Body of pancreas (tissue), 4 donors: Measurements from ENCODE around the gene CSTF1. TPM values are rescaled to one million over a fixed set of nuclear protein-coding genes. Genes with fewer than 3 reads are reported as not detected.

Source experiments
- ATAC-seq: fragments of 150-250 bp; one replicate; pipeline ENCODE4 v1.9.1; 2016
- DNase-seq, 4 donors: peaks; one replicate each; pipeline ENCODE4 v3.0.0-alpha.2; 2019
- H3K27ac ChIP-seq, 4 donors: fragments of 200-600 bp; sonication (generic); 1 replicate in 3 of 4; 2 replicates in 1 of 4; pipeline versions ENCODE4 v1.5.1 to v1.6.1; 2016 to 2019; ENCODE audit warnings: mild to moderate bottlenecking in 1 of 4, mixed read lengths in 1 of 4, moderate library complexity in 1 of 4
- H3K27me3 ChIP-seq, 2 donors: fragments of 200-600 bp; sonication (generic); one replicate each; pipeline ENCODE4 v1.6.0; 2016; ENCODE audit warnings: mild to moderate bottlenecking in 1 of 2
- H3K36me3 ChIP-seq, 2 donors: fragments of 200-600 bp; sonication (generic); replicated peaks in 1 of 2; 2 replicates each; pipeline ENCODE4 v1.5.1; 2016; ENCODE audit warnings: low read depth in 2 of 2; ENCODE audit not compliant: insufficient read depth in 1 of 2
- H3K4me1 ChIP-seq: fragments of 200-600 bp; sonication (generic); one replicate; pipeline ENCODE4 v1.6.0; 2016
- H3K4me3 ChIP-seq, 2 donors: fragments of 200-600 bp; sonication (generic); 1 replicate in 1 of 2; 2 replicates in 1 of 2; pipeline ENCODE4 v1.5.1; 2016 to 2019
- H3K9me3 ChIP-seq, 3 donors: fragments of 200-600 bp; sonication (generic); 1 replicate in 2 of 3; 2 replicates in 1 of 3; pipeline ENCODE4 v1.5.1; 2016
- POLR2A ChIP-seq, 3 donors: fragments of 450-650 bp; IDR thresholded peaks; one replicate each; pipeline ENCODE4 v1.6.1; 2016; ENCODE audit warnings: antibody characterized with exemption in 3 of 3, mild to moderate bottlenecking in 2 of 3
- WGBS, 2 donors: methylation state at CpG; one replicate each; pipeline ENCODE4 v1.1.5; 2017; 5-methylcytosine and 5-hydroxymethylcytosine counted together
- intact Hi-C: fragments of 100-400 bp; cut with DNase I; formaldehyde crosslinking; loops from one replicate; pipeline ENCODE4 v1.15.1; 2023
- total RNA-seq, 2 donors: library from RNA; depleted of rRNA; stranded (reverse); fragments of >200 nt; gene quantifications; one replicate each; pipeline ENCODE4 v1.1.0, GENCODE V29; 2016
- TF ChIP-seq, protein P1 (sequence below), 7 experiments: fragments of 450-650 bp in 4 of 7; fragments of 200-600 bp in 3 of 7; sonication (generic) in 3 of 7; IDR thresholded peaks; one replicate each; pipeline ENCODE4 v1.5.1; 2016 to 2019; ENCODE audit warnings: antibody characterized with exemption in 7 of 7

Gene CSTF1
- total RNA-seq, 2 donors from 2014 or later = 12.2 to 14.5 TPM

DNA sequence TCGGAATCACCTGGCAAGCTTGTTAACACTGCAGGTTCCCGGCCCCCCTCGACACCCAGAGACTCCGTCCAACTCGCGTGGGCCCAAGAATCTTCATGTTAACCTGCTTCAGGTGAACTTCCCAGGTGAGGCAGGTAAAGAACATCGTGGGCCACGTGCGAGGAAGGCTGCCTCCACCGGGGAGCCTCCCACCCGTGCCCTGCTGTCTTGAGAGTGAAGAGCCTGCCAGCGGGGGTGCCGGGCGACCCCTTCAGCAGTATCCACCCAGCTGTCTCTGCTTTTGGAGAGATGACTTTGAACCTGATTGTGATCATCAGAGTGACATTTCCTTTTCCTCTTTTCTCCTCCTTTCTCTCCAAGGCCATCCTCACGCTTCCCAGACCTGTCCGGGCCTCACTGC lies 53.1 kb downstream of the CSTF1 start:
- Histone ChIP-seq H3K4me3 (no peak overlapping the region), H3K36me3 (no peaks in the 10 kb centered on the region), H3K4me1 (no peaks in the 10 kb centered on the region), H3K9me3 (no peaks in the 10 kb centered on the region), H3K27me3 (no peaks in the 10 kb centered on the region), H3K27ac (no peak overlapping the region)
- DNase-seq = no peak
- intact Hi-C loops = no loop called here
- TF ChIP-seq, protein P1, sequence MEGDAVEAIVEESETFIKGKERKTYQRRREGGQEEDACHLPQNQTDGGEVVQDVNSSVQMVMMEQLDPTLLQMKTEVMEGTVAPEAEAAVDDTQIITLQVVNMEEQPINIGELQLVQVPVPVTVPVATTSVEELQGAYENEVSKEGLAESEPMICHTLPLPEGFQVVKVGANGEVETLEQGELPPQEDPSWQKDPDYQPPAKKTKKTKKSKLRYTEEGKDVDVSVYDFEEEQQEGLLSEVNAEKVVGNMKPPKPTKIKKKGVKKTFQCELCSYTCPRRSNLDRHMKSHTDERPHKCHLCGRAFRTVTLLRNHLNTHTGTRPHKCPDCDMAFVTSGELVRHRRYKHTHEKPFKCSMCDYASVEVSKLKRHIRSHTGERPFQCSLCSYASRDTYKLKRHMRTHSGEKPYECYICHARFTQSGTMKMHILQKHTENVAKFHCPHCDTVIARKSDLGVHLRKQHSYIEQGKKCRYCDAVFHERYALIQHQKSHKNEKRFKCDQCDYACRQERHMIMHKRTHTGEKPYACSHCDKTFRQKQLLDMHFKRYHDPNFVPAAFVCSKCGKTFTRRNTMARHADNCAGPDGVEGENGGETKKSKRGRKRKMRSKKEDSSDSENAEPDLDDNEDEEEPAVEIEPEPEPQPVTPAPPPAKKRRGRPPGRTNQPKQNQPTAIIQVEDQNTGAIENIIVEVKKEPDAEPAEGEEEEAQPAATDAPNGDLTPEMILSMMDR (IDR thresholded peaks at IDR 0.05) = no peak
- TF ChIP-seq POLR2A (IDR thresholded peaks at IDR 0.05) = no peak
- WGBS, 2 donors = 71 to 77% methylated on average over 10 to 15 of the region's 16 CpGs
- ATAC-seq = no peak

DNA sequence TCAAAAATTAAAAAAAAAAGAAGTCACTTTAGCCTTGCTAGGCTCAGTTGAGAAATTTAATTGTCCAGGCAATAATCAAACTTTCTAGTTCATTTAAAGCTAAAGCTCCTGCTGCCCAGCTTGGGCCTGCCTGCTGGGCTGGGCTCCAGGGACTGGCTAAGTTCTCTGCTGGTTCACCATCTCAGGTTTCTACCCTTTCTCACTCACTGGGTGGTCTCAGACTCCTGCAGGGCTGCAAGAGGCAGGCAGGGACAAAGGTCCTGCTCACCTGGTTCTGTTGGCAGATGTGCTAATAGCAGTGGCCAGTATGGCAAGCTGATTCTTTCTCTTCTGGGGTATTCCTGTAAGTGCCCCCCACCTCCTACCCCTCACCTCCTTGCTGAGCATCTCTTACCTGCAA lies 54.8 kb downstream of the CSTF1 start:
- no peaks in the 10 kb centered on the region for H3K9me3 ChIP-seq
- H3K27ac ChIP-seq = no peak overlapping the region
- ATAC-seq = no peak
- intact Hi-C loops = no loop called here
- no peak for DNase-seq
- H3K4me1 ChIP-seq = no peaks in the 10 kb centered on the region
- no peaks in the 10 kb centered on the region for H3K27me3 ChIP-seq
- TF ChIP-seq, protein P1 (IDR thresholded peaks at IDR 0.05) = no peak
- TF ChIP-seq POLR2A (IDR thresholded peaks at IDR 0.05) = no peak
- no peaks in the 10 kb centered on the region for H3K36me3 ChIP-seq
- H3K4me3 ChIP-seq = no peak overlapping the region

DNA sequence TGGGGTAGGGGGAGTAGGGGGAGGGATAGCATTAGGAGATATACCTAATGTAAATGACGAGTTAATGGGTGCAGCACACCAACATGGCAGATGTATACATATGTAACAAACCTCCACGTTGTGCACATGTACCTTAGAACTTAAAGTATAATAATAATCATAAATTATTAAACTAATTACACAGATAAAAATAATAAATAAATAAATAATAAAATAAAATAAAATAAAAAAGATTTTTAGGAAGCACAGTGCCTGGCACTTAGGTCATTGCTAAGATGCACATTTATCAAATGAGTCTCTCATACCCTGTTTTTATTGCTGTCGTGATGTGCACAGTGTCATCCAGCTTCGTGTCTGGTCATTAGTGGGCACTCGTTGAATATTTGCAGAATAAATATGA lies 57.0 kb downstream of the CSTF1 start:
- intact Hi-C loops = no loop called here
- Histone ChIP-seq H3K9me3 (no peaks in the 10 kb centered on the region), H3K27me3 (no peaks in the 10 kb centered on the region), H3K36me3 (no peaks in the 10 kb centered on the region), H3K4me1 (no peaks in the 10 kb centered on the region), H3K27ac (no peak overlapping the region), H3K4me3 (no peak overlapping the region)
- no peak for TF ChIP-seq POLR2A (IDR thresholded peaks at IDR 0.05)
- TF ChIP-seq, protein P1 (IDR thresholded peaks at IDR 0.05) = no peak
- DNase-seq (no peak), ATAC-seq (no peak)
- 70 to 74% methylated on average over 5 of the region's 5 CpGs for WGBS, 2 donors

DNA sequence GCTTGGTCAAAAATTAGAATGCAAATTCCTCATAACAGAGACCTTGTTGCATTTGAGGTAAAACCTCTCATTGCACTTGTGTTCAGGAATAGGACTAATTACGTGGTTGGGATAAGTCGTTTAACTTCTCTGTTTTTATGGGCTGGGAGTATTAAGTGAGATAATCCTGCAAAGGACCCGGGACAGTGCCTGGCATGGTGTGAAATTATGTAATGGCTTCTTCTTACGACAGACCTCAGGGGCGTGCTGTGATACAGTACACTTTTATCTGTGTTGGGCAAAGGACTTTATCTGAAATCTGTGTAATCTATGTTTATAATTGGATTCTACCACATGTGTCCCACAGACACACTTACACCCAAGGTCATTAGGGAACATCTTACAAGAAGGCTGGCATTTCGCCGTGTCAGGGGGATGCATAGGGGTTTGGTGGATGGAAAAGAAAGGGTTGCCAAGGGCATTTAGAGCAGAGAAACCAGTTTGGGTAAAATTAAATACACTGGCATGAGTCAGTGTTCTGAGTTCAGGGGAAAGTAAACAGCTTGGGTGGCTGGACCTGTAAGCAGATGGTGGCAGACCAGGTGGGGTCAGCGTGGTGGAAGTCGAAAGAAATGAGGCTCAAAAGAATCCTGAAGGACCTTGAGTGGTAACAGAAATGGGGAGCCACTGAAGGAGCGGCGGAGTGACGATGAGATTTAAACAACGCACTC lies 58.8 kb downstream of the CSTF1 start:
- WGBS, 2 donors = 66 to 74% methylated on average over 13 of the region's 13 CpGs
- TF ChIP-seq, protein P1 (IDR thresholded peaks at IDR 0.05) = no peak
- no peak for TF ChIP-seq POLR2A (IDR thresholded peaks at IDR 0.05)
- no peaks in the 10 kb centered on the region for H3K4me1 ChIP-seq
- no peaks in the 10 kb centered on the region for H3K9me3 ChIP-seq
- ATAC-seq (no peak), DNase-seq (no peak)
- H3K36me3 ChIP-seq = no peaks in the 10 kb centered on the region
- H3K4me3 ChIP-seq = no peak overlapping the region
- intact Hi-C loops = no loop called here
- H3K27me3 ChIP-seq = no peaks in the 10 kb centered on the region
- H3K27ac ChIP-seq = no peak overlapping the region

DNA sequence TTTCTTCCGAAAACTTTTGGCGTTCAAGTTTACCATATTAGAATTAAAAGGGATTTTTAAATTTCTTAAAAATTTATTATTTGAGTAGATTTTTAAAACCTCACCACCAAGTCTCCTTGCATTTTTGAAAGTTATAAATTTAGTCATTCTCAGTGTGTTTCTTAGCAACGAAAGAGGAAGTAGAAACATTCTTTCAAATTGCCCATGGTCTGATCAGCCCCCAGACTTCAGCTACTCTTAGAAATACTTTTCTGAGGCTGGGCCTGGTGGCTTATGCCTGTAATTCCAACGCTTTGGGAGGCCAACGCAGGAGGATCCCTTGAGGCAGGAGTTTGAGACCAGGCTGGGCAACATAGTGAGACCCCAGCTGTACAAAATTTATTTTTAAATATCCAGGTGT lies 60.9 kb downstream of the CSTF1 start:
- ATAC-seq (no peak), DNase-seq (no peak)
- H3K4me1 ChIP-seq = no peaks in the 10 kb centered on the region
- no peak overlapping the region for H3K27ac ChIP-seq
- no peak overlapping the region for H3K4me3 ChIP-seq
- 63 to 71% methylated on average over 5 of the region's 5 CpGs for WGBS, 2 donors
- TF ChIP-seq POLR2A (IDR thresholded peaks at IDR 0.05) = no peak
- TF ChIP-seq, protein P1 (IDR thresholded peaks at IDR 0.05) = no peak
- no peaks in the 10 kb centered on the region for H3K27me3 ChIP-seq
- H3K9me3 ChIP-seq = no peaks in the 10 kb centered on the region
- no peaks in the 10 kb centered on the region for H3K36me3 ChIP-seq
- intact Hi-C loops = no loop called here
